Activated naive CD8-positive, alpha-beta T cell treated with anti-CD3 and anti-CD28 coated beads for 36 hours (primary cell): ENCODE data around the gene CCBE1. TPM values are rescaled to one million over a fixed set of nuclear protein-coding genes. Genes with fewer than 3 reads are reported as not detected.
"Not testable (repeated sequence)": the region's sequence is repeated elsewhere in the genome, so short reads cannot be mapped to it uniquely, and the experiment has no call there.

ENCODE experiments used
- DNase-seq: peaks from one replicate; pipeline ENCODE4 v3.0.0; 2021
- H3K27ac Mint-ChIP-seq: one replicate; pipeline ENCODE4 v1.8.0; 2022; ENCODE audit warnings: mild to moderate bottlenecking, moderate library complexity, mixed read lengths
- H3K27me3 Mint-ChIP-seq: one replicate; pipeline ENCODE4 v1.8.0; 2022; ENCODE audit warnings: mild to moderate bottlenecking, mixed read lengths
- H3K36me3 Mint-ChIP-seq: one replicate; pipeline ENCODE4 v1.8.0; 2021; ENCODE audit warnings: mild to moderate bottlenecking, mixed read lengths
- H3K4me1 Mint-ChIP-seq: one replicate; pipeline ENCODE4 v1.8.0; 2021; ENCODE audit warnings: mixed read lengths
- H3K4me3 Mint-ChIP-seq: one replicate; pipeline ENCODE4 v1.8.0; 2022; ENCODE audit warnings: mild to moderate bottlenecking, moderate library complexity, mixed read lengths
- H3K9me3 Mint-ChIP-seq: one replicate; pipeline ENCODE4 v1.8.0; 2022; ENCODE audit warnings: mixed read lengths
- total RNA-seq, 2 experiments: library from RNA; stranded (reverse); gene quantifications; one replicate each; pipeline ENCODE4 v1.2.3, GENCODE V29; 2021

The CCBE1 gene
- total RNA-seq, 2 experiments from 2014 or later = not detected

GRCh38 chr18:59518705-59519104 lies 178.5 kb downstream of the CCBE1 start:
- peaks cover 22% of the 10 kb centered on the region for H3K27me3 Mint-ChIP-seq
- no peaks in the 10 kb centered on the region for H3K9me3 Mint-ChIP-seq
- H3K27ac Mint-ChIP-seq = no peak overlapping the region

DNA sequence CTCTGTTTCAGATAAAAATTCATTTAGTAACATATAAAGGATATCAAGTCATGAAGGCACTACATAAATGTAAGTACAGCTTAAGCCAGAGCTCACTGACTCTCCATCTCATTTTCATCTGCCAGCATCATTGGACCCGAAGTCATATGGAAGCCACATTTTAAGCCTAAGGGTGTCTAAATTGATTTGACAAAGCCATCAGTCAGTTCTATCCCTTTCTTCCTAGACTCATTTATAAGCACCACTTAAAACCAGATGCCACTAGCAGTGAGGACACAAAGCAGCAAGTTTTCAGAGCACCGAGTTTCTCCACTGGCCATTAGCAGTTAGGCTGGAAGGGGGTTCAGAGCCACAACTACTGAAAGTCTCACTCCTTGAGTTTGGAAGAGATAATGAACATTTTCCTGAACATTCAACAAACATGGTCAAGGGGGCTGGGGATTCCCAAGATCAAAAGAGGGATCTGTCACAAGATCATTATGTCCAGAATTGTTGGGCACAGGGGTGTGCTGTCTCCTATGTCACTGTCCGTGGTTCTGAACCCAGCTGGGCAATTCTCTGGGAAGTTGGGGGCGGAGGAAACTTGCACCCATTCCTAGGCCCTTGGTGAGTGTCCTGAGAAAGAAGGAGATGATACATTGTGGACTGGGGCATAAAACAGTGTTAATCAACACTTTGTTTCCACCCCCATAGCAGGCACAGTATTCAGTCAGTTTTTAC lies 179.6 kb downstream of the CCBE1 start:
- no peak for DNase-seq
- H3K27ac Mint-ChIP-seq = no peak overlapping the region
- H3K27me3 Mint-ChIP-seq = peaks cover 32% of the 10 kb centered on the region
- H3K36me3 Mint-ChIP-seq = no peaks in the 10 kb centered on the region
- no peaks in the 10 kb centered on the region for H3K9me3 Mint-ChIP-seq
- H3K4me1 Mint-ChIP-seq = no peaks in the 10 kb centered on the region
- no peak overlapping the region for H3K4me3 Mint-ChIP-seq

More at GRCh38 chr18:59518705-59519104, 178.5 kb downstream of the CCBE1 start:
- no peak for DNase-seq
- H3K4me1 Mint-ChIP-seq = no peaks in the 10 kb centered on the region
- no peaks in the 10 kb centered on the region for H3K36me3 Mint-ChIP-seq
- H3K4me3 Mint-ChIP-seq = no peak overlapping the region

DNA sequence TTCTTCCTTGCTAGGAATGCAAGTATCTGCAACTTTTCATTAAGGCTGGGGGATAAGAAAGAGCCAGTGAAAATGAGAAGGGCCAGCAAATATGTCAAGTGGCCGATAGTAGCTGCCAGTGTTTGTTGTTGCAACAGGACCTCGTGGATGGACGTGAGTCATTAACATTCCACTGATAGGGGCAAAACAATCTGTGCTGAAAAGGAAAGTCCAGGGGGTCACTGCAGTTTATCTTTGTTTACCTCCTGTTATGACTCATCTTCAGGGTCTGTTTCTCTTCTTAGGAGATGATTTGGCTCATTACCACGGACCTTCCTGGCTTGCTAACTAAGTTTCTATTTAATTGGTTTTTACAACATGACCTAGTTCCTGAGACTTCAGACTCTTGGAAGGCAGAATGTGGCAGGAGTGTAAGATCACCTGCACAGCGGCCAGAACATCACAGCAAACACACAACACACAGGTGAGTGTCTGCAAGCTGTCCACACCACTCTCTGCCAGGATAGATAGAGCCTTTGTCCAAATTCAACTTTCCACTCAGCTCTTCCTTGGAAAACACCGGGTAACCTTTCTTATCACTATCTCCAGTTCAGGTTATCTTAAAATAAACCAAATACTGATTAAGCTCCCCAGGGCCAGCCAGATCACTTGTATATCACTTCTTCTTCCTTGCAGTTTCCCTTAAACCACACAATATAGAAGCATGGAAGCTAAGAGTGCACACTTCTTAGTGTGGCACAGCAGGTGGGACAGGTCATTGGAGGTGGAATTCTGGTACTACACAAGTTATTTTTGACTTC lies 180.7 kb downstream of the CCBE1 start:
- Mint-ChIP-seq H3K27ac (no peak overlapping the region), H3K9me3 (no peaks in the 10 kb centered on the region), H3K4me1 (no peaks in the 10 kb centered on the region), H3K4me3 (no peak overlapping the region), H3K36me3 (no peaks in the 10 kb centered on the region), H3K27me3 (peaks cover 38% of the 10 kb centered on the region)
- no peak for DNase-seq

DNA sequence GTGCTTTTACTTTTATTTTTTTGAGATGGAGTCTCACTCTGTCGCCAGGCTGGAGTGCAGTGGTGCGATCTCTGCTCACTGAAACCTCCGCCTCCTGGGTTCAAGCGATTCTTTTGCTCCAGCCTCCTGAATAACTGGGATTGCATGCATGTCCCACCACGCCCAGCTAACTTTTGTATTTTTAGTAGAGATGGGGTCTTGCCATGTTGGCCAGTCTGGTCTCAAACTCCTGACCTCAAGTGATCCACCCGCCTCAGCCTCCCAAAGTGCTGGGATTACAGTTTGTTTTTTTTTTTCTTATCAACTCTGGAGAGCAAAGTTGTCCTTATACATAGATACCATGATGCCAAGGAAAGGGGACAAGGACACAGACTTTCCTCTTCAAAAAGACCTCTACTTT lies 181.3 kb downstream of the CCBE1 start:
- DNase-seq, H3K36me3 Mint-ChIP-seq, H3K4me1 Mint-ChIP-seq, H3K9me3 Mint-ChIP-seq, H3K27ac Mint-ChIP-seq, H3K4me3 Mint-ChIP-seq: not testable (repeated sequence)
- H3K27me3 Mint-ChIP-seq = peaks cover 39% of the 10 kb centered on the region

DNA sequence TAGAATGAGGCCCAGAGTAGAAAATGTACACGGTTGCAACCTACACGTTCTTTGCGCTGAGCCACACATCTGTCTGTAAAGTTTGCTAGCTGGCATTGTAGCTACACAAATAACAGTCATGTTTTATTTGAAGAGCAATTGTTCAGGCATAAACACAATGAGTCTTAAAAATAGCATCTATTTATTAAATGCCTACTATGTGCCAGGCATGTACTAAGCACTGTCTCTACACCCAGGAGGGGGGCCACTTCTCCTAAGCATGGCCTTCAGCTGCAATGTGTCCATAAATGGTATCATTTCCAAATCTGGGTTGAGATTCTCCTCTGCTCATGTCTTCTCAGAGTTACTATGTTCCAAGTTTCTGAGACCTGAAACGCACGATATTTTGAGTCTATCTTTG lies 182.1 kb downstream of the CCBE1 start:
- H3K27ac Mint-ChIP-seq = no peak overlapping the region
- peaks cover 39% of the 10 kb centered on the region for H3K27me3 Mint-ChIP-seq
- H3K4me1 Mint-ChIP-seq = no peaks in the 10 kb centered on the region
- H3K4me3 Mint-ChIP-seq = no peak overlapping the region
- H3K9me3 Mint-ChIP-seq = no peaks in the 10 kb centered on the region
- no peak for DNase-seq
- H3K36me3 Mint-ChIP-seq = no peaks in the 10 kb centered on the region

- Mint-ChIP-seq H3K4me1 (no peaks in the 10 kb centered on the region), H3K9me3 (no peaks in the 10 kb centered on the region), H3K4me3 (no peak overlapping the region), H3K36me3 (no peaks in the 10 kb centered on the region), H3K27ac (no peak overlapping the region), H3K27me3 (peaks cover 46% of the 10 kb centered on the region)
- DNase-seq = no peak
Observed at GRCh38 chr18:59514203-59514602, 183.0 kb downstream of the CCBE1 start.

DNA sequence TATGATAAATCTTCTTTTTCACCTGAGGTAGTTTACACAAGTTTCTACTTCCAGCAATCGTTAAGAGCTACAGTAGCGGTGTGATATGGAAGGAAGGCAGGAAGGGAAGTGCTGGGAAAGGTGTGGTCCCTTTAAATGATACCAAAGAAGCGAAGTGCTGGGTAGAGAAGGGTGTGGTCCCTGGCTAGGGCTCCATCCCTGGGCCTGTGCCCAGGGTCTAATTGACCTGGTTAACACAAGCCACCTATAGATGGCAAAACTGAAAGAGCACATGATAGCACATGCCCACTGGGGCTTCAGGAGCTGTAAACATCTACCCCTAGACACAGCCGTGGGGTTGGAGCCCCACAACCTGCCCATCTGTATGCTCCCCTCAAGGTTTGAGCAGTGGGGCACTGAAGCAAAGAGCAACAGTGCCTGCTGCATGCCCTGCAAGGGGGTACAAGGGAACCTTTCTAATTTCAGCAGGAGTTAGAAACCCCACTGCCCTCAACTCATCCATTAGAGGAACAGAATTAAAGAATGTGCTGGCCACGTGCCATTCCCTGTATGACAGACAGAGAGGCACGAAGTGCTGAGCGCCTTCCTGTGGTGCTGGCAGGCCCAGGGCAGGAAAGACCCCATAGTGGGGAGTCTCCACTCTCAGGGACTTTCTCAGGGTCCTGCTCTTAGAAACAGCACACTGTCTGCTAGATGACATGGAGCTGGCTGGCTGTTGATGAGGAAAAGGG lies 185.0 kb downstream of the CCBE1 start:
- Mint-ChIP-seq H3K4me3 (no peak overlapping the region), H3K27ac (no peak overlapping the region), H3K4me1 (no peaks in the 10 kb centered on the region), H3K9me3 (no peaks in the 10 kb centered on the region), H3K27me3 (peaks cover 40% of the 10 kb centered on the region), H3K36me3 (no peaks in the 10 kb centered on the region)
- no peak for DNase-seq

- Mint-ChIP-seq H3K4me1 (no peaks in the 10 kb centered on the region), H3K4me3 (no peak overlapping the region), H3K9me3 (no peaks in the 10 kb centered on the region)
Observed at GRCh38 chr18:59509481-59510442, 187.5 kb downstream of the CCBE1 start.

DNA sequence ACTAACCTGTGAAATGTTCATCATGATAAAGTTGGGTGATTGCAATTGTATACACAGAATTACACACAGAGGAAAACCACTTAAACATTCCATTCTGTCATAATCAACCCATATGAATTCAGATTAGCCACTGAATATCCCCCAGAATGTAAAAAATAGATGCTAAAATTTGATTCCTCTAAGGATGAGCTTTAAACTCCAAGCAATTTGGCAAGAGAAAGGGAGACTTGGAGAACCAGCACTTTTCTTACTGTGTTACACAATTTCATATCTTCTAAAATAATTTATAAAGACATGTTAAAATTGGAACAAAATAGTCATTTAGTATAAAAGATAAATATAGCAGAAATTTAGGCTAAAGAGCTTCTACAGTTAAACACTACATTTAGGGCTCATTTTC lies 191.9 kb downstream of the CCBE1 start:
- DNase-seq = no peak
- H3K36me3 Mint-ChIP-seq = no peaks in the 10 kb centered on the region
- peaks cover 7% of the 10 kb centered on the region for H3K27me3 Mint-ChIP-seq
- H3K4me1 Mint-ChIP-seq = no peaks in the 10 kb centered on the region
- no peak overlapping the region for H3K4me3 Mint-ChIP-seq
- H3K9me3 Mint-ChIP-seq = no peaks in the 10 kb centered on the region
- H3K27ac Mint-ChIP-seq = no peak overlapping the region

More at GRCh38 chr18:59509481-59510442, 187.5 kb downstream of the CCBE1 start:
- DNase-seq = no peak
- Mint-ChIP-seq H3K27me3 (peaks cover 31% of the 10 kb centered on the region), H3K36me3 (no peaks in the 10 kb centered on the region), H3K27ac (no peak overlapping the region)

GRCh38 chr18:59502274-59503175 lies 194.7 kb downstream of the CCBE1 start:
- Mint-ChIP-seq H3K27me3 (no peaks in the 10 kb centered on the region), H3K9me3 (peaks cover 4% of the 10 kb centered on the region), H3K27ac (no peak overlapping the region), H3K4me1 (no peaks in the 10 kb centered on the region), H3K36me3 (no peaks in the 10 kb centered on the region), H3K4me3 (no peak overlapping the region)
- DNase-seq = no peak

- no peak for DNase-seq
- Mint-ChIP-seq H3K27ac (no peak overlapping the region), H3K27me3 (no peaks in the 10 kb centered on the region), H3K4me3 (no peak overlapping the region), H3K9me3 (peaks cover 4% of the 10 kb centered on the region), H3K36me3 (no peaks in the 10 kb centered on the region), H3K4me1 (no peaks in the 10 kb centered on the region)
Observed at GRCh38 chr18:59501920-59502273, 195.3 kb downstream of the CCBE1 start.

- DNase-seq = no peak
- Mint-ChIP-seq H3K36me3 (no peaks in the 10 kb centered on the region), H3K27me3 (no peaks in the 10 kb centered on the region), H3K4me1 (no peaks in the 10 kb centered on the region), H3K4me3 (no peak overlapping the region), H3K9me3 (peaks cover 4% of the 10 kb centered on the region), H3K27ac (no peak overlapping the region)
Observed at GRCh38 chr18:59500765-59501164, 196.5 kb downstream of the CCBE1 start.

- H3K27me3 Mint-ChIP-seq = no peaks in the 10 kb centered on the region
- DNase-seq = no peak
- H3K4me3 Mint-ChIP-seq = no peak overlapping the region
- H3K4me1 Mint-ChIP-seq = no peaks in the 10 kb centered on the region
- H3K9me3 Mint-ChIP-seq = peaks cover 4% of the 10 kb centered on the region
- no peaks in the 10 kb centered on the region for H3K36me3 Mint-ChIP-seq
- no peak overlapping the region for H3K27ac Mint-ChIP-seq
Observed at GRCh38 chr18:59498506-59499086, 198.6 kb downstream of the CCBE1 start.
